HG03439 (cell line): Measurements from ENCODE around the gene EIF2D.
"Not testable (repeated sequence)": the region's sequence is repeated elsewhere in the genome, so short reads cannot be mapped to it uniquely, and the experiment has no call there.

Experiments used
- ATAC-seq: cut with Tn5 transposase; IDR thresholded peaks from one replicate; pipeline ENCODE4 v1.9.1; 2021; ENCODE audit warnings: mild to moderate bottlenecking, moderate library complexity; ENCODE audit not compliant: unreplicated experiment

EIF2D gene

DNA sequence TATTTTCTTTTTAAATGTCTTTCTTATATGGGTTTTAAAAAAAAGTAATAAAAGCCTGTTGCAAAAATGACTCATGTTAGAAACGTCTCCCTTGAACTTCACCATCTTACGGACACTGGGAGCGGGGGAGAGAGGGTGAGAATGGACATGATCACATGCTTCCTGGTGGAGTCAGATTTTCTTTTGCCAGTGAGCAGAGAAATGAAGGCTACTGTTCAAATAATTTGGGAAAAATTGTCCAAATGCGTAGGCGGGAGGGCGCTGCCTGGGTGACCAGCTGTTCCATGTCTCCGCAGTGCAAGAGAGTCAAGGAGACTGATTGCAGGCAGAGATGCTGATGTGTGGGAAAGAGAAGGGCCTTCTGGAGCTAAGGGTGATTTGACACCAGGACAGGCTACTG, 23.1 kb downstream of the EIF2D start:
- no peak for ATAC-seq

DNA sequence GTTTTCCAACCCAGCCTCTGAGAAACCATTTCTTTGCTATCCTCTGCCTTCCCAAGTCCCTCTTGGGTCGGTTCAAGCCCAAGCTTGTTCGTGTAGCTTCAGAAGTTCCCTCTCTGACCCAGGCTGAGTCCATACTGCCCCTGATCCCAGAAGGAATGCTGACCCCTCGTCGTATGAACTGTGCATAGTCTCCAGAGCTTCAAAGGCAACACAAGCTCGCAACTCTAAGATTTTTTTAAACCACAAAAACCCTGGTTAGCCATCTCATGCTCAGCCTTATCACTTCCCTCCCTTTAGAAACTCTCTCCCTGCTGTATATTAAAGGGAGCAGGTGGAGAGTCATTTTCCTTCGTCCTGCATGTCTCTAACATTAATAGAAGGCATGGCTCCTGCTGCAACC, 23.8 kb downstream of the EIF2D start:
- no peak for ATAC-seq

- no peak for ATAC-seq
Measured at GRCh38 chr1:206587904-206588303, 24.4 kb downstream of the EIF2D start.

GRCh38 chr1:206586501-206587445, 25.5 kb downstream of the EIF2D start:
- ATAC-seq = no peak

- ATAC-seq = no peak
Measured at GRCh38 chr1:206584683-206585082, 27.6 kb downstream of the EIF2D start.

GRCh38 chr1:206583707-206584648, 28.3 kb downstream of the EIF2D start:
- ATAC-seq = no peak

DNA sequence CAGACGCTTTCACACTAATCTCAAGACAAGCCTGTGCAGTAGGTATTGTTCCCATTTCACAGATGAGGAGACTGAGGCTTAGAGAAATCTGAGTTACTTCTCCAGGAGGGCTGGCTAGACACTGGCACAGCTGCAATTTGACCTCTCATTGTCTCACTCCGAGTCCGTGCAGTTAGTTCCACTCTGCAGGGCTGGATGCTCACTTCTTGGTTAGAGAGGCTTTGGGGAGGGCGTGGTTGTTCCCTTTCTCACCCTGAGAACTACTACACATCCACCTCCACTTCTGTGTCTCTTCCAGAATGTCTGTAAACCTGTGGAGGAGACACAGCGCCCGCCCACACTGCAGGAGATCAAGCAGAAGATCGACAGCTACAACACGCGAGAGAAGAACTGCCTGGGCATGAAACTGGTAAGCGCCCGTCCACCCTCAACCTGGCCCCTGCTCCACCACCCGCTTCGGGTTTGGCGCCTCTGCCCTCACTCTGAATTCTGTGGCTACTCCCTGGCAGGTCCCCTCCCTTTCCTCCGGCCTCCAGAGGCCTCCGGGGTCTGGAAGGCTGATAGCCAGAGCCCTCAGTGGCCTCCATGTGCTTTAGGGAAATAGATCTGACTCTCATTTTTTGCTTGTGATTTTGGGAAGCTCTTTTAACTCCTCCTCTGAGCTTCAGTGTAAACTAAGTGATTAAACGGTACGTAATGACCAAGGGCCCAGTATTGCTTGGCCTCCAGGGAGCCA, 29.1 kb downstream of the EIF2D start:
- no peak for ATAC-seq

DNA sequence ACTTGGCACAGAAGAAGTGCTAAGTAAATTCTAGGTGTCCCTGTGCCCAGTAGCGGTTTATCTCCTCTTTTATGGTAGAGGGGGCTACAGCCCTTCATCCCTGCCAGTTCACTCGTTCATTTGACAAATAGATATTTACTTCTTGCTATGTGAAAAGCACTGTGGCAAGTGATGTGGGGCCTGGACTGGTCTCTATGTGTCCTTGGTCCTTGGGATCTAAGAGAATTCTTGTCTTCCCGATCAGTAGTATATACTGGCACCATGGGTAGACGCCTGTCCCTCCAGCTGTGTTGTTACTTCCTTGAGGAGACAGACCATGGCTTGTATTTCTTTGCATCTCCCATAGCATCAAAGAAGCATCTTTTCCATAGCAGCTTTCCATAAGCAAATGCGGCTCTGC, 29.7 kb downstream of the EIF2D start:
- ATAC-seq = no peak

DNA sequence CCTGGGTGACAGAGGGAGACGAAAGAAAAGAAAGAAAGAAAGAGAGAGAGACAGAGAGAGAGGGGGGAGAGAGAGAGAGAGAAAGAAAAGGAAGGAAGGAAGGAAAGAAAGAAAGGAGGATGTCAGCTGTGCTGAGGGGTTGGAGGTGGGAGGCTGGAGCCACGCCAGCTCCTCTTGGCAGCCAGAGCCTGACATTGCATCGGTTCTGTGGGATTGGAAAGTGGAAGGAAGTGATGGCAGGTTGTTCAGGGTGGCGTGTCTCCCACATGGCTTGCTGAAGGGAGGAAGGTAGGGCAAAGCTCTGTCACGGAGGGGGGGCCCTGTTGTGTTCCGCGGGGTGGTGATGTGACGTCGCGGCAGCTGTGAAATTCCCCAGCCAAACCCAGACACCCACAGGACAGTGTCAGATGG, 30.7 kb downstream of the EIF2D start:
- ATAC-seq = no peak

DNA sequence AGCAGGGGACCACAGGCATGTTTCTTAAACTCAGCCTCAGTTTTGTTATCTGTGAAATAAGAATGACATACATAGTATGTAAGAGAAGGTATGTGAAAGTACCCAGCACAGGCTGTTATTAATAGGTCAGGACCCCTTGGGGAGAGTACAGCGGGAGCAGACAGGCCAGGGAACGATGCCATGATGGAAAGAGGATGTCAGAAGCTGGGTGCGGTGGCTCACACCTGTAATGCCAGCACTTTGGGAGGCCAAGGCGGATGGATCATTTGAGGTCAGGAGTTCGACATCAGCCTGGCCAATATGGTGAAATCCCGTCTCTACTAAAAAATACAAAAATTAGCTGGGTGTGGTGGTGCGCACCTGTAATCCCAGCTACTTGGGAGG, 31.2 kb downstream of the EIF2D start:
- not testable (repeated sequence) for ATAC-seq

DNA sequence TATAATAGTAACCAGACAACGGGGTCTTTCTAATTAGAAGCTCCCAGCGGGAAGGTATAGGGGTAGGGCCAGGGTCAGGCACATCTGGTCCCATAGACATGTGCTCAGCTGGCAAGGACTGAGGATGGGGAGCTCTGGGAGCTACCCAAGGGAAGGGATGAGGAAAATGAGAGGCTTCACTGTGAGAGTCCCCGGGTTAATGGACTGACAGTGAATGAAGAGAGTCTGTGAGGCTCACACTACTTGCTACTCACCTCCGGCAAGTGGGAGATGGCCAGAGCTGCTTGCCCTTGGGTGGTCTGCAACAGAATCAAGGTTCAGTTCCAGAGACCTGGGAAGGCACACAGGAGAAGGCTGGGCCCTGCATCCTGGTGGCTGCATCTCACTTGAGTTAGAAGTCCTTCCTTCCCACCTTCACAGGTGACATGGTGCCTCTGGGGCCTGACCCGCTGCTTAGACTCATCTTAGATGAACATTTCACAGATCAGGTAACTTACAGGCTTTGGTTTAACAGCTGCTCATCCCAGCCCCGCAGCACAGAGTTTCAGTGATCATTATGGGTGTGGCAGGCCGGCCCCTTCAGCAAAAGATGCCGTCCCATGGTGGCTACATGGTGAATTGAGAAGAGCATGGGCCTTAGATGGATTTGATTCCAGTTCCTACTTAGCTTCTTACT, 31.7 kb downstream of the EIF2D start:
- ATAC-seq = no peak

GRCh38 chr1:206579747-206580437, 32.4 kb downstream of the EIF2D start:
- peak; percentile 63 for ATAC-seq

DNA sequence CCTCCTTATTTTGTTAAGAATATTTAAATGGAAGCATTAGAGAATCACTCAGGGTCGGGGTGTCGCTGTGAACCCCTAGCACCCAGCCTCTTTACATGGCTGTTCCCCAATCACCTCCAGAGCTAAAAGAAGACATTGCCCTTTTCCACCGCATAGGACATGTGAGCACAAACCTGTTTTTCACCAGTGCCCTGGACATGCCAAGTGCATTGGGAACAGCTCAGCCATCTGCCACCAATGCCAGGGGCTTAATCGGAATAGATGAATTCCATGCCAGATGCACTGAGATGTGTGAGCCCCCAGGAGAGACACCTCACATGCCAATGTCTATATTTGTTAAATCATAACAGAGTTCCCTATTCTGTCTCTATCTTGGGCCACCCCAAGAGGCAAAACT, 33.3 kb downstream of the EIF2D start:
- no peak for ATAC-seq

DNA sequence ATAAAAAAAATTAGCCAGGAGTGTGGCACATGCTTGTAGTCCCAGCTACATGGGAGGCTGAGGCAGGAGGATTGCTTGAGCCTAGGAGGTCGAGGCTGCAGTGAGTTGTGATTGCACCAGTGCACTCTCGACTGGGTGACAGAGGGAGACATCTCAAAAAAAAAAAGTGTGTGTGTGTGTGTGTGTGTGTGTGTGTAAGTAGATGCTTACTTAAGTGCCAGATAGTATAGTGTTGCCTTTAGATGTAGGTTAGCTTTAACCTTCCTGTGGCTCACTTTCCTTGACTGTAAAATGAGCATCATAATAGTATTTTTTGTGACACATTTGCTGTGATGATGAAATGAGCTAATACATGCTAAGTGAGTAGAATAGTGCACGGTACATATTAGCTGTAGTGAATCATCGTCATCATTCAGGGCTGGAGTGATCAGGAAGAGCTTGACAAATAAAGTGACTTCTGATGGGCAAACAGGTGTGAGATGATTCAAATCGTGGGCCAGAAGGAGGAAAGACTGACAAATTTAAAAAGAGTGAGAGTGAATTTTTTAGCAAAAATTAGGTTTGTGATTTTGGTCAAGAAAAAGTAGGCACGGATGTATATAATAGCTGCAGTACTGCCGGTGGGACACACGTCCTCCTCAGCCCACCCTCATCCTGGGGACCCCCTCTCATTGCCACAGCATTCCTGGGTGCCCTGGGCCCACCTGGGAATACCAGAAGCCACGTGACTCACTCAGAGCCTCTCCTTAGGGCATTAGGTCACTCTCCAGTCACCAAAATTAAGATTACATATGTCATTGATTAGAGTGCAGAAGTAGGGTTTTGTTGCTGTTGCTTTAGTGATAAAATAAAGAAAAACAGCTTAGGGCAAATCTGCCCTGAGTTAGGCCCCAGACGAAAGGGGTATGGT, 33.9 kb downstream of the EIF2D start:
- ATAC-seq = no peak

- no peak for ATAC-seq
Measured at GRCh38 chr1:206577626-206578025, 34.6 kb downstream of the EIF2D start.

DNA sequence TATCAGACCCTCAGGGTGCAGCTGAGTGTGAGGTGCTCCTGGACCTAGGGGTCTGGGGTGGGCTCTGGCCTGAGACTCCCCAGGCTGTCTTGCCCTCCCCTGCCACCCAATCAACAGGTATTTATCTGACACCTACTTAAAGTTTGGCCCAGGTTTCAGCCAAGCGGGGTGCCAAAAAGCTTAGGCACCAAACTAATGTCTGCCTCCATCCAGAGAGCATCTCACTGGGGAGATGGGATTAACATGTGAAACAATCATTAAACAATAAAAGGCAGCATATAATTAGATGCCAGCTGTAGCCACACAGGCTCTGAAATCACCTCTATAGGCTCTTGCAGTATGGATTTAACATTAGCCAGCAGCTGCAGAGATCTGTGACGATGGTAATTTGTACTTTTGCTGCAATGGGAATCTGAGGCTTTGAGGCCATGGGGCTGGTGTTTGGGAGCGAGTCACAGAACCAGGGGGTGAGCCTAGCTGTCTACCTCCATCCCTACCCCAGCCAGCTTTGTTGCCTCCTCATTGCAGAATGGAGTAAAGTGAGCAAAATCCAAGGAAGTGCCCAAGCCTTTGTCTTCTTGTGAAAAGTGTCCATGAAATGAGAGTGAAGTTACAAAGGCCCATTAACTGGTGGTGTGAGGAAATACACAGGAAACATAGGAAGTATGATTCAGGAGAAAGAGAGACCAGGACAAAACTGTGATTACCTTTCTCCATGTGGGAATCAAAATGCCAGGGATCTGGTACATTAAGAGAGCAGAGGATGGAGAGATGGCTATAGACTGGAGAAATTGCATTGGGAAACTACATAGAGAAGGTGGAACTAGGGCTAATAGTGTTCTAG, 36.1 kb downstream of the EIF2D start:
- ATAC-seq = no peak

- no peak for ATAC-seq
Measured at GRCh38 chr1:206575165-206575893, 36.9 kb downstream of the EIF2D start.
